ENCODE measurements around the gene DLG2.

Gene DLG2

DNA sequence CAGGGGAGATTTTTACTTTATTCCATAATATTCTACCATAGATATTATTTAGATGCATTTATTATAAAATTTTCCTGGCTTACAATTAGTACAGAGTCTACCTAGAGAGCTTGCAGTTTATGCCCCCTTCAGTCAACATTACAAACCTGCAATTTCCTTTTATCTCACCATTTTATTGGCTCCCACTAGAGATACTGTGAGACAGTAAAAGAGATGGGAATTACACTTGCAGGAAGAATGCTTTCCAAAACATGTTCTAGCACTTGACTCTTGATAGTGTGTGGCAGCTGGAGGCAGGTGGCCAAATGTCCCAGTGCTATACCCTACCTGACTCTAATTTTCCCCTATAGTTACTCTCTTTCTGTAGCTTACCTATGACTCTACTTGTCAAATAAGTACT is 863.2 kb downstream of the DLG2 start:
- Histone ChIP-seq H3K4me3 (ENCODE audit: low read depth, low read length) (no peak overlapping the region), H3K9me3 (ENCODE audit: severe bottlenecking) (peaks cover 4% of the 10 kb centered on the region), H3K27ac (no peak overlapping the region), H3K27me3 (ENCODE audit: insufficient read depth, low read depth, severe bottlenecking) (no peaks in the 10 kb centered on the region), H3K36me3 (no peaks in the 10 kb centered on the region)
- TF ChIP-seq, protein P1, sequence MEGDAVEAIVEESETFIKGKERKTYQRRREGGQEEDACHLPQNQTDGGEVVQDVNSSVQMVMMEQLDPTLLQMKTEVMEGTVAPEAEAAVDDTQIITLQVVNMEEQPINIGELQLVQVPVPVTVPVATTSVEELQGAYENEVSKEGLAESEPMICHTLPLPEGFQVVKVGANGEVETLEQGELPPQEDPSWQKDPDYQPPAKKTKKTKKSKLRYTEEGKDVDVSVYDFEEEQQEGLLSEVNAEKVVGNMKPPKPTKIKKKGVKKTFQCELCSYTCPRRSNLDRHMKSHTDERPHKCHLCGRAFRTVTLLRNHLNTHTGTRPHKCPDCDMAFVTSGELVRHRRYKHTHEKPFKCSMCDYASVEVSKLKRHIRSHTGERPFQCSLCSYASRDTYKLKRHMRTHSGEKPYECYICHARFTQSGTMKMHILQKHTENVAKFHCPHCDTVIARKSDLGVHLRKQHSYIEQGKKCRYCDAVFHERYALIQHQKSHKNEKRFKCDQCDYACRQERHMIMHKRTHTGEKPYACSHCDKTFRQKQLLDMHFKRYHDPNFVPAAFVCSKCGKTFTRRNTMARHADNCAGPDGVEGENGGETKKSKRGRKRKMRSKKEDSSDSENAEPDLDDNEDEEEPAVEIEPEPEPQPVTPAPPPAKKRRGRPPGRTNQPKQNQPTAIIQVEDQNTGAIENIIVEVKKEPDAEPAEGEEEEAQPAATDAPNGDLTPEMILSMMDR (IDR thresholded peaks at IDR 0.05; ENCODE audit: low read depth, low read length) = no peak
- DNase-seq = no peak

DNA sequence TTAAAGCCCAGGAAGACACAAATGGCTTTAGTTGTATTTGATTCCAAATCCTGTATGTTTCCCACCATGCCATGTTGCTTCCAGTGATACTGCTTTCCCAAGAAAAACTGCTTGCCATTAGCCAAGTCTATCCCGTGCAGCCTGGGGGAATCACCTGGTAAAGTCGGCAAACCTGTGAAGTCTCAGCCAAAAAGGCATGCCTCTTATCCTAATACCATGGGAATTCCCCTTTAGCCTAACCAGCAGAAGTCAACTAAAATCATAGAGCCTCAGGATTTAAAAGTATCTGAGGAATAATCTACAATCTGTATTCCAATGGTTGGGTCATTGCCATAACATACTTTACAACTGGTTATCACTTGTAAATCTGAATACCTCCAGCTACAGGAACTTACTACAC is 869.4 kb downstream of the DLG2 start:
- no peak for DNase-seq
- Histone ChIP-seq H3K4me3 (ENCODE audit: low read depth, low read length) (no peak overlapping the region), H3K36me3 (no peaks in the 10 kb centered on the region), H3K27me3 (ENCODE audit: insufficient read depth, low read depth, severe bottlenecking) (no peaks in the 10 kb centered on the region), H3K9me3 (ENCODE audit: severe bottlenecking) (peaks cover 2% of the 10 kb centered on the region), H3K27ac (no peak overlapping the region)
- TF ChIP-seq, protein P1 (IDR thresholded peaks at IDR 0.05; ENCODE audit: low read depth, low read length) = no peak

GRCh38 chr11:84751371-84751770 is 875.8 kb downstream of the DLG2 start:
- H3K27ac ChIP-seq = no peak overlapping the region
- TF ChIP-seq, protein P1 (IDR thresholded peaks at IDR 0.05; ENCODE audit: low read depth, low read length) = no peak
- H3K27me3 ChIP-seq (ENCODE audit: insufficient read depth, low read depth, severe bottlenecking) = no peaks in the 10 kb centered on the region
- DNase-seq = no peak
- H3K4me3 ChIP-seq (ENCODE audit: low read depth, low read length) = no peak overlapping the region
- peaks cover 2% of the 10 kb centered on the region for H3K9me3 ChIP-seq (ENCODE audit: severe bottlenecking)
- H3K36me3 ChIP-seq = no peaks in the 10 kb centered on the region

DNA sequence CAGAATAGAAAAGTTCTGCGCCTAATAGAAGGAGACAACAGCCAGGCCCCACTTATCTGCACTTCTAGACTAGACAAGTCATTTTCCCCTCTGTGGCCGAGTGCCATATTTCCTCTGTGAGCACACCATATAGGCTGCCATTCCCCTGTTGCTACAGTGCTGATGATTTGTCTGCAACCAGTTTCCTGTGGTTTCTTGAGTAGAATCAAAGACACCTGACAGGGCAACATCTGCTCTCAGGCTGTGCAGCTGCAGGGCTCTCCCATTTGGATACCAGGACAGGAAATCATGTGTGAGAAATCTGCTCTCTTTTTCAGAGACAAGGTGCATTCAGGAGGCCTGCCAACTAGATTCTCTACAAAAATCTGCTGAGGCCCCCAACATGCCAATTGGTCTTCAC is 879.3 kb downstream of the DLG2 start:
- H3K9me3 ChIP-seq (ENCODE audit: severe bottlenecking) = peaks cover 2% of the 10 kb centered on the region
- DNase-seq = no peak
- H3K4me3 ChIP-seq (ENCODE audit: low read depth, low read length) = no peak overlapping the region
- H3K27me3 ChIP-seq (ENCODE audit: insufficient read depth, low read depth, severe bottlenecking) = no peaks in the 10 kb centered on the region
- TF ChIP-seq, protein P1 (IDR thresholded peaks at IDR 0.05; ENCODE audit: low read depth, low read length) = no peak
- H3K36me3 ChIP-seq = no peaks in the 10 kb centered on the region
- H3K27ac ChIP-seq = no peak overlapping the region

GRCh38 chr11:84740050-84740449 is 887.1 kb downstream of the DLG2 start:
- TF ChIP-seq, protein P1 (IDR thresholded peaks at IDR 0.05; ENCODE audit: low read depth, low read length) = no peak
- no peak for DNase-seq
- no peaks in the 10 kb centered on the region for H3K9me3 ChIP-seq (ENCODE audit: severe bottlenecking)

DNA sequence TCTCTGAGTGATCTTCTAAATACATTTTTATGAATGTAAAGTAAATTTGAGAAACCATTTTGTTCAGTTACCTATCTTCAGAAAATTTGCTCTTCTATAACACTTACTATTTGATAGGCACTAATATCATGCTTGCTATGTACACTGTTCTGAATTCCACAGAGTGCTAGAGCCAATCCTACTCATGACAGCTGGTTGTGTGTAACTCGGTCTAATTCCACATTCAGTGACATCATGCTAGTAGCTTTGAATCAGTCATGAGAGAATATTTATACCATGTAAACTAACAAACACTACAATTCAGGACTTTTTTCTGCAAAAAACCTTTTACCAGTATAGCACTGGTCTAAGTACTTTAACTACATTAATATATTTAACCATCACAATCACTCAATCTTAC is 902.9 kb downstream of the DLG2 start:
- TF ChIP-seq, protein P1 (IDR thresholded peaks at IDR 0.05; ENCODE audit: low read depth, low read length) = no peak
- H3K27me3 ChIP-seq (ENCODE audit: insufficient read depth, low read depth, severe bottlenecking) = no peaks in the 10 kb centered on the region
- H3K4me3 ChIP-seq (ENCODE audit: low read depth, low read length) = no peak overlapping the region
- no peaks in the 10 kb centered on the region for H3K36me3 ChIP-seq
- no peak overlapping the region for H3K27ac ChIP-seq
- DNase-seq = no peak
- H3K9me3 ChIP-seq (ENCODE audit: severe bottlenecking) = no peaks in the 10 kb centered on the region

More at GRCh38 chr11:84740050-84740449, 887.1 kb downstream of the DLG2 start:
- no peak overlapping the region for H3K4me3 ChIP-seq (ENCODE audit: low read depth, low read length)
- H3K27me3 ChIP-seq (ENCODE audit: insufficient read depth, low read depth, severe bottlenecking) = no peaks in the 10 kb centered on the region
- H3K36me3 ChIP-seq = no peaks in the 10 kb centered on the region
- no peak overlapping the region for H3K27ac ChIP-seq

Measured in WERI-Rb-1 (cell line).